ENCODE data around the gene MSANTD1. TPM values are rescaled to one million over a fixed set of nuclear protein-coding genes. Genes with fewer than 3 reads are reported as not detected.
A peak's percentile ranks its signal among the peaks of the same experiment; 100 is the strongest.

Gene MSANTD1
- total RNA-seq, 1 experiment from 2014 or later, result 0.06 TPM

- DNase-seq (ENCODE audit: low read depth), result no peak
Measured at GRCh38 chr4:3302786-3303564, 54.0 kb downstream of the MSANTD1 start.

GRCh38 chr4:3303565-3303824, 54.5 kb downstream of the MSANTD1 start:
- no peak for DNase-seq (ENCODE audit: low read depth)

- DNase-seq (ENCODE audit: low read depth), result no peak
Measured at GRCh38 chr4:3303923-3304710, 55.2 kb downstream of the MSANTD1 start.

- DNase-seq (ENCODE audit: low read depth), result peak; percentile 20
Measured at GRCh38 chr4:3304831-3305609, 56.1 kb downstream of the MSANTD1 start.

- peak; percentile 90 for DNase-seq (ENCODE audit: low read depth)
Measured at GRCh38 chr4:3305610-3306371, 56.8 kb downstream of the MSANTD1 start.

Other genes starting within 250 kb of the MSANTD1 start
- gene HTT-AS, start 174.6 kb upstream of the MSANTD1 start, total RNA-seq (2014; rRNA removed), result not detected in 2 replicates
- gene HTT, start 174.5 kb upstream of the MSANTD1 start, total RNA-seq (2014; rRNA removed), result 12.8 and 19.4 TPM in 2 replicates
- gene RGS12, start 43.9 kb downstream of the MSANTD1 start, total RNA-seq (2014; rRNA removed), result 22.1 and 24.5 TPM in 2 replicates
- gene HGFAC, start 192.8 kb downstream of the MSANTD1 start, total RNA-seq (2014; rRNA removed), result 0.32 and 0.40 TPM in 2 replicates
- gene DOK7, start 214.1 kb downstream of the MSANTD1 start, total RNA-seq (2014; rRNA removed), result 41.6 and 47.9 TPM in 2 replicates